Aorta (tissue), 5 donors: Measurements from ENCODE around the gene CDON. TPM values are rescaled to one million over a fixed set of nuclear protein-coding genes. Genes with fewer than 3 reads are reported as not detected.

Experiments
- ATAC-seq: fragments of 200-7000 bp; cut with Tn5 transposase; one replicate; pipeline ENCODE4 v1.9.1; 2022; ENCODE audit warnings: moderate library complexity; ENCODE audit not compliant: low FRiP score
- DNase-seq, 2 donors: peaks; one replicate each; pipeline ENCODE4 v3.0.0-alpha.2; 2020
- H3K27ac ChIP-seq, 2 donors: one replicate each; pipeline ENCODE4 v1.5.1; 2013; ENCODE audit warnings: low read length in 2 of 2, mild to moderate bottlenecking in 2 of 2, moderate library complexity in 2 of 2, control low read depth in 1 of 2, inconsistent platforms in 1 of 2, low read depth in 1 of 2
- H3K27me3 ChIP-seq, 2 donors: one replicate each; pipeline ENCODE4 v1.6.1; 2013; ENCODE audit warnings: control low read depth in 1 of 2, low read length in 1 of 2, mild to moderate bottlenecking in 1 of 2, moderate library complexity in 1 of 2; ENCODE audit not compliant: insufficient read depth in 2 of 2, control insufficient read depth in 1 of 2
- H3K36me3 ChIP-seq, 2 donors: one replicate each; pipeline ENCODE4 v1.6.1; 2013; ENCODE audit warnings: control low read depth in 1 of 2, low read length in 1 of 2, mild to moderate bottlenecking in 1 of 2; ENCODE audit not compliant: insufficient read depth in 2 of 2, control insufficient read depth in 1 of 2
- H3K4me1 ChIP-seq, 2 donors: one replicate each; pipeline ENCODE4 v1.6.1; 2013; ENCODE audit warnings: low read length in 2 of 2, control low read depth in 1 of 2, mild to moderate bottlenecking in 1 of 2, moderate library complexity in 1 of 2; ENCODE audit not compliant: insufficient read depth in 2 of 2, control insufficient read depth in 1 of 2
- H3K4me3 ChIP-seq, 2 donors: one replicate each; pipeline ENCODE4 v1.5.1; 2013; ENCODE audit warnings: low read length in 2 of 2, control low read depth in 1 of 2, mild to moderate bottlenecking in 1 of 2
- H3K9me3 ChIP-seq: one replicate; pipeline ENCODE4 v1.6.1; 2013; ENCODE audit warnings: mild to moderate bottlenecking, low read length; ENCODE audit not compliant: control insufficient read depth
- WGBS, 2 donors: extraction: QIAGEN DNeasy Blood & Tissue Kit; methylation state at CpG; one replicate each; pipeline ENCODE4 v1.1.7; 2013; 5-methylcytosine and 5-hydroxymethylcytosine counted together
- intact Hi-C, 2 donors: fragments of 100-400 bp; cut with DNase I; formaldehyde crosslinking; loops; one replicate each; pipeline versions ENCODE4 v1.14.2 to v1.15.0; 2022
- polyA plus RNA-seq, 2 donors: library from polyadenylated mRNA; stranded (reverse); fragments of 200-250 nt; gene quantifications; one replicate each; pipeline ENCODE4 v1.2.3, GENCODE V29; 2013
- total RNA-seq, 2 donors: library from RNA; stranded (reverse); fragmentation: NEBNext Ultra II Directional; extraction: Animal tissue kit (Norgen Biotek cat#: 25700); gene quantifications; one replicate each; pipeline ENCODE4 v1.2.1, GENCODE V29; 2021
- donor health status: healthy with polysubstance abuse.
- donor health status: Bipolar disorder and iron deficiency.
- donor health status: DM: no; HTN: no; CAD: no.
- donor health status: DM: no; HTN: no; CAD: no.
- donor health status: DM: yes; HTN: yes; CAD: no.

Gene CDON
- total and polyA plus RNA-seq, 4 donors, result 0.49 to 50.3 (median 4.5) TPM

DNA sequence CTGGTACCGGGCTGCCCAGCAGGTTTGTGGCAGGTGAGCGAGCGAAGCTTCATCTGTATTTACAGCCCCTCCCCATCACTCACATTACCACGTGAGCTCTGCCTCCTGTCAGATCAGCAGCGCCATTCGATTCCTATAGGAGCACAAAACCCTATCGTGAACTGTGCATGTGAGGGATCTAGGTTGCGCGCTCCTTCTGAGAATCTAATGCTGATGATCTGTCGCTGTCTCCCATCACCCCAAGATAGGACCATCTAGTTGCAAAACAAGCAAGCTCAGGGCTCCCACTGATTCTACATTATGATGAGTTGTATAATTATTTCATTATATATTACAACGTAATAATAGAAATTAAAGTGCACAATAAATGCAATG, 132.6 kb downstream of the CDON start:
- Histone ChIP-seq H3K27me3 (no peaks in the 10 kb centered on the region), H3K27ac (no peak overlapping the region), H3K4me3 (no peak overlapping the region), H3K4me1 (no peaks in the 10 kb centered on the region), H3K36me3 (no peaks in the 10 kb centered on the region), H3K9me3 (no peaks in the 10 kb centered on the region)
- 87 to 91% methylated on average over 11 of the region's 11 CpGs for WGBS, 2 donors
- ATAC-seq (no peak), DNase-seq (no peak)
- intact Hi-C loops, result no loop called here

DNA sequence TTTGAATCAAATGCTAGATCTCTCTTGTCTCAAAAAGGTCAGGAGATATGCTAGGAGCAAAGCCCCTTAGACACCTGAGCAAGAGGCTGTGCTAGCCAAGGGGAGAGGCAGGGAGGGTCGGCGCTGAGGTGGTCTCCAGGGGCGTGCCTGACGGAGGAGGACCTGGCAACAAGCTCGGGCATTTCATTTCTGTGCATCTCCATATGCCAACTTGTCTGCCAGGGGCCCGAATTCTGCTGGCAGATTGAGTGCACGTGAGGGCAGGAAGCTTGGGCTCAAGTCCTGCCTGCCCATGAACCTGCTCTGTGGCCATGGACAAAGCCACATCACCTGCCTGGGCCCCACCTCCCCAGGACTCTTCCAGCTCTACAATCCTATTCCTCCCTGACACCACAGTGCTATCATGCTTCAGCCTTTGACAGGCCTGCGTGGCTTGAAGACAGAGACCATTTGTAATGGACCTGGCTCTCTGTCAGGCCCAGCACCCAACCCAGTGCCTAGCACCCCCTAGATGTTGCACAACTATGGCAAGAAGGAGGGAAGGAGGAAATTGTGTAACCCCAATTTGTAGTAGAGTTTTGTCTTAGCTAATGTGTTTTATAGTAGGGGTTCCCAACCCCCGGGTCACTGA, 133.1 kb downstream of the CDON start:
- Histone ChIP-seq H3K27ac (no peak overlapping the region), H3K27me3 (no peaks in the 10 kb centered on the region), H3K36me3 (no peaks in the 10 kb centered on the region), H3K4me3 (no peak overlapping the region), H3K4me1 (no peaks in the 10 kb centered on the region), H3K9me3 (no peaks in the 10 kb centered on the region)
- WGBS, 2 donors, result 77 to 81% methylated on average over 9 of the region's 9 CpGs
- intact Hi-C loops, result no loop called here
- ATAC-seq (no peak), DNase-seq (no peak)

DNA sequence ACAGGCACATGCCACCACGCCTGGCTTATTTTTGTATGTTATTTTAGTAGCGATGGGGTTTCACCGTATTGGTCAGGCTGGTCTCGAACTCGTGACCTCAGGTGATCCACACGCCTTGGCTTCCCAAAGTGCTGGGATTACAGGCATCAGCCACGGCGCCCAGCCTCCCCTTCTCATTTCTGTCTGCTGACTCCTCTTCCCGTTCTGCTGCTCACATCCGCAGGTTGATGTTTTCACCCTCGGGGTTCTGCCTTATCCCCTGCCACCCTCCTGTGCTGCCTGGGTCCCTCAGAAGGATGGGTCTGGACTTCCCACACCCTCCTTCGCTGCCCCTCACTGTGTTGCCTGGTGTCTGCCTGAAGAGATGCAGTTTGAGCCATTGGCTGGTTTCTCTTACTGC, 136.0 kb downstream of the CDON start:
- intact Hi-C loops, result no loop called here

DNA sequence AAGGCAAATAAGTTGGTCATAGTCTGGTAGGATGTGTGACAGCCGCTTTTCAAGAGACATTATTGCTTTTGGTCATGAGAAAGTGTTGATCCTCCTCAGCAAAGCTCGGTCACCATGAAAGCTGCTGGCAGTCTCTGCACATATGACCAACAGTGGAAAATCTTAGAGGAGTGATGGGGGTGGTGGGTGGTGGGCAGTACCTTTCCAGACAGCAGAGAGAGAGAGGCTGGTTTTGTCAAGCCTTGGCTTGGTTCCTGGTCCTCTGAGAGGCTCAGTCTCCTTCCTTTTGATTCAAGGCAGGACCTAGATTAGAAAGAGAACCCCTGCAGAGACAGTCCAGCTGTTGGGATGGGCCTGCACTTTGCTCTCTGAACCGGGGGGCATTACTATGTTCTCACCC, 136.9 kb downstream of the CDON start:
- intact Hi-C loops, result loop anchor here in 1 of 2 donors (1.0 kb wide), 1 partner anchor 268 kb away; no protein-coding TSS in a partner anchor
- Histone ChIP-seq H3K36me3 (no peaks in the 10 kb centered on the region), H3K9me3 (no peaks in the 10 kb centered on the region), H3K4me3 (no peak overlapping the region), H3K4me1 (no peaks in the 10 kb centered on the region), H3K27ac (no peak overlapping the region), H3K27me3 (no peaks in the 10 kb centered on the region)
- ATAC-seq, result no peak
- no peak for DNase-seq
- WGBS, 2 donors, result 39 to 48% methylated on average over 3 of the region's 3 CpGs

More for the DNA sequence above, 136.0 kb downstream of the CDON start:
- ATAC-seq, result no peak
- Histone ChIP-seq H3K27ac (no peak overlapping the region), H3K9me3 (no peaks in the 10 kb centered on the region), H3K36me3 (no peaks in the 10 kb centered on the region), H3K4me1 (no peaks in the 10 kb centered on the region), H3K4me3 (no peak overlapping the region), H3K27me3 (no peaks in the 10 kb centered on the region)
- no peak for DNase-seq
- WGBS, 2 donors, result 91 to 93% methylated on average over 12 of the region's 12 CpGs

DNA sequence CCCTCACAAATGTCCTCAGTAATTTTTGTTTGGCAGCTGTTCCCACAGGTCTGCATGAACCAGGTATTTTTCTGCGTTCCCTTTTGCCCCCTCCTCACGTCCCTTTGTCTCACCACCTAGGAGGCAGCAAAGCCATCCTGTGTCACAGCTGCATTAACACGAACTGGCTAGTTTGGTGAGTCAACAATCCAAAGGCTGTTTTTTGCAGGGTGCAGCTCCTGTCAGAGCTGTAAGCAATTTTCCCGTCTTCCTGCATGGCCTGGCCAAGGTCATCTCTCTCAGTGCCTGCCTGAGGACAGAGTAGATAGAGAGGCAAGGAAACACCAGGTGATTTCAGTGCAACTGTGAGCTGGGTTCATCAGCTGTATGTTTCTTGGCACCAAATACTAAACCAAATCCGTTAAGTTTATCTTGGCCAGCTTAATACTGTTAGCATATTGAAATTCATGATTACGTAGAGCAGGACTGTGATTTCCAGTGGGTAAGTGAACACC, 137.4 kb downstream of the CDON start:
- no peaks in the 10 kb centered on the region for H3K36me3 ChIP-seq
- no peak overlapping the region for H3K27ac ChIP-seq
- no peak overlapping the region for H3K4me3 ChIP-seq
- no peaks in the 10 kb centered on the region for H3K27me3 ChIP-seq
- no peak for ATAC-seq
- no peak for DNase-seq
- intact Hi-C loops, result loop anchor here in 1 of 2 donors (1.0 kb wide), 1 partner anchor 269 kb away; no protein-coding TSS in a partner anchor
- H3K9me3 ChIP-seq, result no peaks in the 10 kb centered on the region
- no peaks in the 10 kb centered on the region for H3K4me1 ChIP-seq
- WGBS, 2 donors, result 42 to 47% methylated on average over 6 of the region's 6 CpGs

DNA sequence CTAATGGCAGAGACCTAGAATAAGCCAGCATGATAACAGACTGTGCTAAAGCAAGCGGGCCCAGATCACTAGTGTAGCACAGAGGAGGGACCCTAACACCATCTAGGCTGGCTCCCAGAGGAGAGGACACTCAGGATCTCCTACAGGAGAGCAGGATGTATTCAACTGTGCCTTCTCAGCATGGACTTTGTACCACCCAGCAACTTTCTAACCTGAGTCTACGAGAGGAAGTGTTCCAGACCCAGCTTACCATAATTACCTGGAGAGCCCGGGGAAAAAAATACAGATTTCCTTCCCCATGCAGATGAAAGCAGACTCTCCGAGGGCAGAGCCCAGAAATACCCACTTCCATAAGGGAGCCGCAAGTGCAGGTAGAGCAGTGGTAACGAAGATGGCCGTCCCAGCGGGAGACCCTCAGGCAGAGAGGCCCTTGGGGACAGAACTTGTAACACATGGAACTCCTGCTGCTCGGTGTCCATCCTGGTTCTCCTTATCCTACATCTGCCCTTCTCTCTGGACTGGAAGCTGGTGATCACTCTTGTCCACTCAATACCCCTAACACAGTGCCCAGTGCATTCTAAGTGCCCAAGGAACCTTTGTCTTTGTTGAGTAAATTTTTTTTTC, 138.2 kb downstream of the CDON start:
- DNase-seq (no peak), ATAC-seq (no peak)
- no peaks in the 10 kb centered on the region for H3K27me3 ChIP-seq
- 88 to 93% methylated on average over 9 of the region's 9 CpGs for WGBS, 2 donors
- H3K9me3 ChIP-seq, result no peaks in the 10 kb centered on the region
- H3K27ac ChIP-seq, result no peak overlapping the region
- no peak overlapping the region for H3K4me3 ChIP-seq
- intact Hi-C loops, result loop anchor here in 1 of 2 donors (1.0 kb wide), 1 partner anchor 270 kb away; no protein-coding TSS in a partner anchor
- no peaks in the 10 kb centered on the region for H3K4me1 ChIP-seq
- no peaks in the 10 kb centered on the region for H3K36me3 ChIP-seq

DNA sequence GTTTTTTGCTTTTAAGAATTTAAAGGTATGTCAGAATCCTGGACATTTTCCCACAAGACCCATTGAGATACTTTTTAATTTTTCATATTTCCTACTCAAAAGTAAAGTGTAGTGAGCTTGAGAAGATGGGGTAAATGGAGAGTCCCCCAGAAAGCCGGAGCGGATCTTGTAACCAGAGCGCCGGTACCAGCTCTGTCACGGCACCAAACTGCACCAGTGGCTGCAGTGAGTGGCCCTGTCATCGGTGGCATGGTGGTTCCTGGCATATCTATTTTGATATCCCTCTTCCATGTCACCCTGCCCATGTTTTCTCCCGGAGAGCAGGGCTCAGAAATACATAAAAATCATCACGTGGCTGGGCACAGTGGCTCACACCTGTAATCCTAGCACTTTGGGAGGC, 139.0 kb downstream of the CDON start:
- Histone ChIP-seq H3K27me3 (no peaks in the 10 kb centered on the region), H3K9me3 (no peaks in the 10 kb centered on the region), H3K4me1 (no peaks in the 10 kb centered on the region), H3K27ac (no peak overlapping the region), H3K4me3 (no peak overlapping the region), H3K36me3 (no peaks in the 10 kb centered on the region)
- DNase-seq, result no peak
- intact Hi-C loops, result loop anchor here in 1 of 2 donors (2.0 kb wide), 1 partner anchor 271 kb away; no protein-coding TSS in a partner anchor
- 91 to 93% methylated on average over 8 of the region's 8 CpGs for WGBS, 2 donors
- ATAC-seq, result no peak

DNA sequence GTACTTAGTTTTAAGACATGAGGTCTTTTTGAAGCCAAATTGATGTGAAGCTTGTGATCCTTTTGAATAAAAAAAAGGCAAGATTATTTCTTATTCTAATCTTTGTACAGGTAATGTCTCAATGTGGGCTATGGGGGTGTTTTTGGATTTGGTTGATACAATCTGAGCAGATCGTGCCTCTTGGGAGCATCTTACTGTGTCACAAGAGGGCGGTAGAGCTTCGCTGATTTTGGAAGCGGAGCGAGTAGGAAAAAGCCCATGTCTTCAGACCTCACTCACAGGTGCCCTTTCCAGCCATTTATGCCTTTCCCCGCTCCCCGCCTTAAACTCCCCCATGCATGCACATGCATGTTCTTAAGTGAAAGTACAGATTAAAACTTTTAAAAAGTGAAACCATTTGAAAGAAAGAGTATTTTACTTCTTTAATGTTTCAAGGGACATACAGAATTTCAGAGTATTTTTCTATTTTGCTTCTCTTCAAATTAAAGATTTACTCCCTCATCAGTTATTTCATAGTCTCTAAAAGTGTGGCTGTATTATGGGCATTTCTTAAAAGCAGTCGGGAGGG, 139.6 kb downstream of the CDON start:
- intact Hi-C loops, result loop anchor here in 1 of 2 donors (2.0 kb wide), 1 partner anchor 272 kb away; no protein-coding TSS in a partner anchor
- Histone ChIP-seq H3K27ac (no peak overlapping the region), H3K36me3 (no peaks in the 10 kb centered on the region), H3K4me3 (no peak overlapping the region), H3K27me3 (no peaks in the 10 kb centered on the region), H3K4me1 (no peaks in the 10 kb centered on the region), H3K9me3 (no peaks in the 10 kb centered on the region)
- 4% methylated on average over 8 of the region's 8 CpGs for WGBS, 2 donors
- no peak for DNase-seq
- ATAC-seq, result peak; percentile 76
